Astrocyte (in vitro differentiated cells and primary cell): ENCODE measurements around the gene SPIRE2.

ENCODE experiments used
- CTCF ChIP-seq: IDR thresholded peaks from 2 replicates; pipeline ENCODE4 v1.5.1; 2011; ENCODE audit warnings: low read depth, mild to moderate bottlenecking, inconsistent platforms, low read length, moderate library complexity; ENCODE audit not compliant: insufficient read depth
- EZH2 ChIP-seq: IDR thresholded peaks from 2 replicates; pipeline ENCODE4 v1.6.1; 2012; ENCODE audit warnings: mild to moderate bottlenecking, low read length, inconsistent platforms; ENCODE audit not compliant: insufficient read depth

GRCh38 chr16:89880477-89881367, 52.4 kb downstream of the SPIRE2 start:
- TF ChIP-seq CTCF (no peak), EZH2 (no peak)
